Daoy (cell line): ENCODE results near the gene CKM. TPM values are rescaled to one million over a fixed set of nuclear protein-coding genes. Genes with fewer than 3 reads are reported as not detected.

ENCODE experiments used
- total RNA-seq: library from RNA; depleted of rRNA; stranded (reverse); fragments of >200 nt; shearing (Covaris generic); gene quantifications from 2 replicates; pipeline ENCODE4 v1.2.3, GENCODE V29; 2014; rRNA removed

The CKM gene
- total RNA-seq, 1 experiment from 2014 or later: 0.06 TPM

Other genes starting within 250 kb of the CKM start
- gene ZNF296, start 246.4 kb downstream of the CKM start, total RNA-seq: 0.06 TPM in 1 of 2 replicates, not detected in the other
- 43.3 and 70.7 TPM in 2 replicates for gene GEMIN7, start 243.6 kb downstream of the CKM start, total RNA-seq
- 18.1 and 30.6 TPM in 2 replicates for gene PPP1R37, start 229.7 kb downstream of the CKM start, total RNA-seq
- 0.11 and 1.4 TPM in 2 replicates for gene NKPD1, start 161.9 kb downstream of the CKM start, total RNA-seq
- 4.3 and 8.4 TPM in 2 replicates for gene TRAPPC6A, start 144.6 kb downstream of the CKM start, total RNA-seq
- 3.9 and 6.9 TPM in 2 replicates for gene BLOC1S3, start 144.1 kb downstream of the CKM start, total RNA-seq
- gene EXOC3L2, start 77.5 kb downstream of the CKM start, total RNA-seq: 0.17 and 0.39 TPM in 2 replicates
- gene MARK4, start 71.6 kb downstream of the CKM start, total RNA-seq: 2.5 and 8.1 TPM in 2 replicates
- gene KLC3, start 17.9 kb upstream of the CKM start, total RNA-seq: 1.3 and 3.8 TPM in 2 replicates
- gene ERCC2, start 47.7 kb upstream of the CKM start, total RNA-seq: 12.6 and 16.9 TPM in 2 replicates
- gene PPP1R13L, start 82.2 kb upstream of the CKM start, total RNA-seq: 3.7 and 13.4 TPM in 2 replicates
- gene POLR1G, start 83.8 kb upstream of the CKM start, total RNA-seq: 24.7 and 32.1 TPM in 2 replicates
- gene ERCC1, start 101.0 kb upstream of the CKM start, total RNA-seq: 121 and 154 TPM in 2 replicates
- gene FOSB, start 145.1 kb upstream of the CKM start, total RNA-seq: 0.80 and 0.83 TPM in 2 replicates
- 0.98 and 3.5 TPM in 2 replicates for gene RTN2, start 174.2 kb upstream of the CKM start, total RNA-seq
- 0.15 and 0.80 TPM in 2 replicates for gene PPM1N, start 175.6 kb upstream of the CKM start, total RNA-seq
- gene VASP, start 184.6 kb upstream of the CKM start, total RNA-seq: 121 and 175 TPM in 2 replicates